Stimulated activated CD4-positive, alpha-beta T cell treated with anti-CD3 and anti-CD28 coated beads, Interleukin-4, amount 100 ng/mL, for 1 hour (primary cell): ENCODE measurements around the gene TTC8.

Experiments used
- DNase-seq: peaks from one replicate; pipeline ENCODE4 v3.0.0-alpha.2; 2020

TTC8 gene

DNA sequence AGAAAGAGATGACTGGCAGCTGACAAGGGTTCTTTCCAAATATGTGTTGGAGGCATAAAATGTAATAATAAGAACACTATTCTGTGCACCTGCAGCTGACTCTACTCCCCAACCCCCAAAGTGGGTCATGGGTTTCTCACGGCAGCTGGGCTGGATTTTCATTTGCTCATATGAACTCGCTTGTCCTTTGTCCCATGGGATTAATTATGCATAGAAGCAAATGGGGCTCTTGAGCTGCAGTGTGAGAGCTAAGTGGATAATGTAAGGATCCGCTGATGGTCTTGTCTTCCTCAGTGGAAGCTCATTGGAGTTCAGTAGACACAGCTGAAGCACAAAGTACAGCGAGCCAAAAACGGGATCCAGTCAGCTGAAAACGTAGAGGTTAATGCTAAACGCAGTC is 46.3 kb downstream of the TTC8 start:
- no peak for DNase-seq

DNA sequence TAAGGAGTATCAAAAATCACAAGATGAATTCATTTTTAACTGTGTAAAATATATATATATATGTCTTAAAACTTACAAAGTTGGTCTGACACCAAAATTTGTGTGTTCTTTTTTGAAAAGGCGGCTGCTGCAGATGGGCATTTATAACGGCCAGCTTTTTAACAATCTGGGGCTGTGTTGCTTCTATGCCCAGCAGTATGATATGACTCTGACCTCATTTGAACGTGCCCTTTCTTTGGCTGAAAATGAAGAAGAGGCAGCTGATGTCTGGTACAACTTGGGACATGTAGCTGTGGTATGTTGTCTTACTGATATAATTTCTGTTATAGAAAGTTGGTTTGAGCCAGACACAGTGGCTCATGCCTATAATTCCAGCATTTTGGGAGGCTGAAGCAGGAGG is 47.0 kb downstream of the TTC8 start:
- no peak for DNase-seq

DNA sequence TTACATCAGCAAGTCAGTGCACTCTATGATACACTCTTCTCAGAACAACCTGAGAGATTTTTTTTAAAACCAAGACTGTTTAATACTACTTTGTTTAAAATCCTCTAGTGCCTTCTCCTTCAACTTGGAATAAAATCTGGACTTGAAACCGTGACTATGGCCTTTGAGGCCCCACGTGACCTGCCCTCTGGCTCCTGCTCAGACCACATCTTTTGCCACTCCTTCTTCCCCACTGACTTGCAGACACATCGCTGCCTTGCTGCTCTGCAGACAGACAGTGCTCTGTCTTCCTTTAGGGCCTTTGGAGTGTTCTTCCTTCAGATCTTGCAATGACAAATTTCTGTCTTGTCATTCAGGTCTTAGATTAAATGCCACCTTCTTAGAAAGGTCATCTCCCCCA is 48.5 kb downstream of the TTC8 start:
- DNase-seq, result no peak

DNA sequence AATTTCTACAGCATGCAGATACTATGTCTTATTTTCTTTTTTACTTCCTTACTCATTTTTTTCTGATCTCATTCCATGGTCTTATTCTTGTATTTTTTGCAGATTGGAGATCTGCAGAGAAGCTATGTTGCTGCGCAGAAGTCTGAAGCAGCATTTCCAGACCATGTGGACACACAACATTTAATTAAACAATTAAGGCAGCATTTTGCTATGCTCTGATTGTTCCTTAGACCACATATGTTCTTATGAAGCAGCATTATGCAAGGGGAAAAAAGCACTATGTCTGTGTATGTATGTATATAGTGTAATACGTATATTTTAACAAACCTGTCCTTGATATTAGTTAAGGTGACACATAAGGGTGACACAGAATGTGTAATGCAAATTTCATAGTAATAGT is 52.7 kb downstream of the TTC8 start:
- DNase-seq, result no peak

DNA sequence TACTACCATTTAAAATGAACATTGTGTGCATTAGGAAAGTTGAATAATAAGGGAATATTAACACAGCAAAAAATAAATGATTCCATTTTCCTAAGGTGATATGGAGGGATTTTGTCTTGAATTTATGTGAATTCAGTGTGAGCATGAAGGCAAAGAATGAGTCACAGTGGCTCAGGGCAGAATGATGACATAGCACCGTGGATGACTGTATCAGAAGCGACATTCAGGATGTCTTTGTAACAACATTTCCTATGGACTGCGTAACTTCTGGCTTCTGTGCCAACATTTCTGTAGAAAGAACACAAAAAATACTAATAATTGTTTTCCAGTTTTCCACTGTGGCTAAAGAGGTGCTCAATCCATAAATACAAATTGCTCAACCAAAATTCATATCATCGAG is 54.6 kb downstream of the TTC8 start:
- DNase-seq, result no peak

DNA sequence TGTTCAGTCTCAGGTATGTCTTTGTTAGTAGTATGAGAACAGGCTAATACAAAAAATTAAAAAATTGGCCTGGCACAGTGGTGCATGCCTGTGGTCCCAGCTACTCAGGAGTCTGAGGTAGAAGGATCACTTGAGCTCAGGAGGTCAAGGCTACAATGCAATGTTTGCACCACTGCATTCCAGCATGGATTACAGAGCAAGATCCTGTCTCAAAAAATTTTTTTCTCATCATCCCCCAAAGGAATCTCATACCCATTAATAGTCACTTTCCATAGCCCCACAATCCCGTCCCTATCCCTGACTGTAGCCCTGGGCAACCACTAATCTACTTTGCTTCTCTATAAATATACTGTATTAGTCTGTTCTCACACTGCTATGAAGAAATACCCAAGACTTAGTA is 57.8 kb downstream of the TTC8 start:
- DNase-seq, result no peak

DNA sequence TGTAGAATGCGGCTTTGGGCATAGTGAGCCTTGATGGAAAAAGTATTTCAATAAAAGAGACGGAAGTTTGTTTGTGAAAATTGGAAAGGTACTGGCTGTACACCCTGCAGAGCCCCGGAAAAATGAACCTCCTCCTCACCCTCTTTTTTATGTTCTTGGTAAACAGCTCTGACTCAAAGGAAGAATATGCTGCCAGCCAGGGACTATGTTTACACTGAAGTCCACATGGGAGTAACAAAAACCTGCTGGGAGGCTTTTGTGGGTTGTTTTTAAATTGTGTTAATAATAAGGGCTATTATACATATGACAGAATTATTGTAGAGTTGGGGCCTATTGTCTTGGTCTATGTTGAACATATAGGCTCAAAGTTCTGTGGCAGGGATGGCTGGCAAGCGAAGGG is 70.7 kb downstream of the TTC8 start:
- no peak for DNase-seq

DNA sequence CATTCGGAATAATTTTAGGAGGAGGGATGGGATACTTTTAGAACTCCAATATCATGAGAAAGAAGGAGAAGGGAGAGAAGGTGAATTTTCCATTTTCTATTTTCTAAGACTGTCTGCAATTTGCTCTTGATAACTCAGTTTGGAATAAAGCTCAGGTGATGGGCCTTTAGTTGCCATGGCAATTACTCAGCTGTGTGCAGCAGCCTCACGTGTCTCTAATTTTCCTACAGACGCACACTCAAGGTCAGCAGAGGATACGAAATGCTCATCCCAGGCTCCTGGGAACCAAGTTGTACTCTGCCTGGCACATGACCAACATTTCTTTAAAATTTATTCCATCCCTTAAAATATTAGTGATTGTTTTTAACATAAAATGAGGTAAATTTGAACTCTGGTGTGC is 76.7 kb downstream of the TTC8 start:
- DNase-seq, result no peak

DNA sequence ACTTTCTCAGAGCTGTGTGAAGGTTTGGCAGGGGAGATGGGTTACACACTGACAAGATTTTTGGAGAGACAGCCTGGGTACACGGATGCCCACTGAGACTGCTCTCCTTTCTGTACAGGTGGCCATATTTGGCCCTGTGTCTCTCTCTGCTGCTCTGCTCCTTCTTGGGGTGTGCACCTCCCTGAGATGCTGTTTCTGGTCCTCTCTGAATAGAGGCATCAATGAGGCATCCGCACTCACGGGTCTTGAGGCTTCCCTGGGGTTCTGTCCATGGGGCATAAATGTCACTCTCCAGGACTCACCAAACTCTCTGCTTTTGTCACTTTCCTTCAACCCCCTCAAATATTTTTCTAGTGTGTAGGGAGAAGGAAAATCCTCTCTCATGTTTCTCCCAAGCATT is 77.5 kb downstream of the TTC8 start:
- DNase-seq, result no peak

DNA sequence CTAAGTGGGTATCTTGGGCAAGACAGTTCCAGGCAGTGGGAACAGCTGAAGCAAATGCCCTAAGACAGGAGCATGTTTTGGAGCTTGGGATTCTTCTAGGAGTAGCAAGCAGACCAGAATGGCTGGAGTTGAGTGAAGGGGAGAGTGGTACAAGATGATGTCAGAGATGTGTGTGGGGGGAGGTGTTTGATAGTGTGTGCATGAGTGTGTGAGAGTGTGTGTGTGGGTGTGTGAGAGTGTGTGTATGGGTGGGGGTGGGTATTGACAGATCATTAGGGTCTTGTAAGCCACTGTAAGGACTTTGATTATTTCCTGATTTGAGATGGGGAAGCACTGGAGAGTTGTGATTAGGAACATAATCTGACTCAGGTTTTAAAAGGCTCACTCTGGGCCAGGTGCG is 78.4 kb downstream of the TTC8 start:
- no peak for DNase-seq

DNA sequence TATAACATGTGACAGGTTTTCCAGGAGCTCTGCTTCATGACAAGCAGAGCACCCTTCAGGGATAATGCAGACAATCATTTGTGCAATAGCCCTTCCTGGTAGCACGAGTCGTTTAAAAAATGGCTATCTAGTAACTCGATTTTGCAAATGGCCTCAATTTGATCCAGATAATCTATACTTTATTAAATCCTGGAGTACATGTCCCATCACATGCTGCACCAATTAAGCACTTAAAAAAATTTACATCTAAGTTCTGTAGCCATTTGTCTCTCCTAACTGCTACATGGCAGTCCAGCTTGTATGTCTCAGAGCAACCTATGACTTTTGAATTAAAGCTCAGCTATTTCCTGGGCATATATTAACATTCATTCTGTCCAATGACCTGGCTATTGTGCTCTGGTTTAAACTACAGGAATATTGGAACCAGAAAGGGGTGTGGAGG is 79.8 kb downstream of the TTC8 start:
- no peak for DNase-seq

DNA sequence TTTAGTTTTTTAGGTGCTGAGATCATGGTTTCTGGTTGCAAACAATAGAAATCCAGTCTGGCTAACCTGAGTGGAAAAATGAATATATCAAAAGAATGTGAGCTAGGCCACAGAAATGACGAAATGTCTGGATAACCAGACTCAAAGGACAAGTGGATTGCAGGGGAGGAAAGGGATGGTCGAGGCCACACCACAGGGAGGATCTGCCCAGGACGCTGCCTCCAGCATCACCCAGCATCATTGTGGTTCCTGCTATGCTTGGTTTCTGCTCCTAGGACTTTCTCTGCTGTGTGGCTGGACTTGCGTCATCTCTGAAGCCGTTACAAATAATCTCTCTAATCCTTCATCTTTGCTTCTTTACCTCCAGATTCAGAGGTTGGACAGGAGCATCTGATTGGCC is 80.4 kb downstream of the TTC8 start:
- DNase-seq, result no peak

DNA sequence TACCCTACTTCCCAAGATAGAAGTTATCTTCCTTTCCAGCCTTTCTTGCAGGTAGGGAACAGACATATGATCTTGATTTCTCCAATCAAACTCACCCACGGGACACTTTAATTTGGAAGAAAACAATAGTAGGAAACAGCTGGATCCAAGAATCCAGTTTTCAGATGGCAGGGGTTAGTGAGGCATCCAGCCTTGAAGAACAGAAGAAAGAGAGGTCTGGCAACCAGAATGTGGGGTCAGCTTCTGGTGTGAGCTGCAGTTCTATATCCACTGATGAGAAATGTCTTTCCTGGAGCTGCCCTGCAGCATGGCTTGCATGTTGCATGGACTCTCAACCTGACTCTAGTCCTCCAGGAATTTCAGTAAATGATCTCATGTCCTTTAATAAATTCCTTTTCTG is 83.8 kb downstream of the TTC8 start:
- DNase-seq, result no peak

DNA sequence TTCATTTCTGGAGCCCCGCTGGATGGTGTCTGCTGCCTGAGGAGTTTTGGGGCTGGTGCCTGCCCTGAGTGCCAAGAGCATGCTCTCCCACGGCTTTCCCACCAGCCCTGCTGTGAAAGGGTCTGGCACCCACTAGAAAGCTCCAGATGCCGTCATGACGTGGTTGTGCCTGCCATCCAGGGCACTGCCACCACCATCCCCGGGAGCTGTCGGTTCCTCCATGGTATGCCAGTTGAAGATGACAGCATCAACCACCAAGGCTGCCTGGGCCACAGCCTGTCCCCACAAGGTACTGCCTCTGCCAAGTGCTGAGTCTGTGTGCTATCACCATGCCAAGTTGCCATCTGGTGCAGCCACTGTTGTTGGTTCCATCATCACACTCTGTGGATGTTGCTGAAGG is 85.9 kb downstream of the TTC8 start:
- DNase-seq, result no peak

DNA sequence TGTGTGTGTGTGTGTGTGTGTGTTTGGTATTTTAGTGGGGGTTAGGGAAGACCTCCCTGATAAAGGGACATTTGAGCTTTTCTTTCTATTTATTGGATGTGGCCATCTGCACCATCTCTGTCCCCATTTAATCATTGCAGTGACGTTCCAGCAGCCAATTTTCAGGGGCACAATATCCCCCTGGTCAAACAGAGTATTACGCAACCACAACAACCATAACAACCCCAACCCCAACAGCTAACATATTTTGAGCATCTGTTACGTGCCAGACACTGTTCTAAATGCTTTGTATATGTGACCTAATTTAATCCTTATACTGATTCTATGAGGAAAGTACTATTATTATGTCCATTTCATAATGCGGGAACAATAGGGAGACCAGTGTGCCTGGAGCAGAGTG is 87.4 kb downstream of the TTC8 start:
- no peak for DNase-seq

DNA sequence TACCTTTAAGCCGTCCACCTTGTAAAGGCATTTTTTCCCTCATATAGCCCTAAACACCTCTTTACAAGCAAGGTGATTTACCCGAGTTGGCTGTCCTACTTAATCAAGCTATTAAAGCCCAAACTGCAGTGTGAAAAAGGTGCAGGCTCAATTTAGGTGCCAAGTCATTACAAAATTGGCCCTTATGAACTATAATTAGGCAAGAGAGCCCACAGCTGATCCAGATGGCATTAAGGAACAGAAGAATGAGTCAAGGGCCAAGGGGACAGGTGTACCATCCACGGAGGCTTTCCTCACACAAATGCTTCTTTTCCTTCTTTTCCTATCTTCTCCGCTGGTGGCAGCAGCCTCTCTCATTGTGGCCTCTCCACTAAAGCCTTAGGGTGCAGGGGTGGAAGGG is 90.5 kb downstream of the TTC8 start:
- DNase-seq, result no peak

DNA sequence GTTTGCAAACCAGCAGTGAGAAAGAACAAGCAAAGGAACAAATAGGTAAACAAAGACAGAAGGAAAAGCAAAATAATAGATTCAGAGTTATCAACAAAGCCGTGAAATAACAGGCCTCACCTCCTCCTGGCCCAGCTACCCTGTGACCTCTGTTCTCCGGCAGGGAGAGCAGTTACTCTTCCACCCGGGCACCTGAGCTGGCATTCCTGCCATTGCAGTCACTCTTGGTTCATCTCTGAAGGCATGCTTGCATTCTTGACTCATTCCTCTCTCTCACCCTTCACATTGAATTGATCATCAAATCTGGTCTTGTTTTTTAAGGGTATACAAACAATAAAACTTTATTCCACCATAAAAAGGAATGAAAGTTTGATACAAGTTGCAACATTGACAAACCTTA is 95.1 kb downstream of the TTC8 start:
- no peak for DNase-seq
